A549 (cell line): ENCODE data around the gene PTEN.

Experiments used
- TF ChIP-seq, protein P1 (sequence below): fragments of 250-450 bp; sonication (Bioruptor Pico); IDR thresholded peaks from 2 replicates; pipeline ENCODE4 v1.5.0; 2020; ENCODE audit warnings: low read depth, mild to moderate bottlenecking, moderate library complexity
- TF ChIP-seq, protein P2 (sequence below): fragments of >200 bp; sonication (Bioruptor Twin); formaldehyde crosslinking; IDR thresholded peaks from 3 replicates; pipeline ENCODE4 v1.5.1; 2016

DNA sequence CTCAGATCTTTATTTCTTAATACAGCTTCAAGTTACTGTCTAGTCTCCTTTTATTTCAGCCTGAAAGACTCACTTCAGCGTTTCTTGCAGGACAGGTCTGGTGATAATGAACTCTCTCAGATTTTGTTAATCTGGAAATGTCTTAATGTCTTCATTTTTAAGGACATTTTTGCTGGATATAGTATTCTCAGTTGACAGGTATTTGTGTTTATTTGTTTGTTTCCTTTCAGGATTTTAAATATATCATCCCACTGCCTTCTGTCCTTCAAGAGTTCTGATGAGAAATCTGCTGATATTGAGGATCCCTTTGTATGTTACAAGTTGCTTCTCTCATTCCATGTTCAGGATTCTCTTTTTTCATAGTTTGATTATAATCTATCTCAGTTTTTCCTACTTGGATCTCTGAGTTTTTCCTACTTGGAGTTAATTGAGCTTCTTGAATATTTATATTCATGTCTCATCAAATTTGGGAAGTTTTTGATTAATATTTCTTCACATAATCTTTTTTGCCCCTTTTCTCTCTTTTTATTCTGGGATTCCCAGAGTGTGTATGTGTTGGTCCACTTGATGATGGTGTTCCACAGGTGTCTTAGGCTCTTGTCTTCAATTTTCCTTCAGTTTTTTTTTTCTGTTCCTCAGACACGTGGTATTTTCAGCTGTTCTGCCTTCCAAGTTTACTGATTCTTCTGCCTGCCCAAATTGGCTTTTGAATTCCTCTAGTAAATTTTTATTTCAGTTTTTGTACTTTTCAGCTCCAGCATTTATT is 49.9 kb downstream of the PTEN start:
- TF ChIP-seq, protein P1, sequence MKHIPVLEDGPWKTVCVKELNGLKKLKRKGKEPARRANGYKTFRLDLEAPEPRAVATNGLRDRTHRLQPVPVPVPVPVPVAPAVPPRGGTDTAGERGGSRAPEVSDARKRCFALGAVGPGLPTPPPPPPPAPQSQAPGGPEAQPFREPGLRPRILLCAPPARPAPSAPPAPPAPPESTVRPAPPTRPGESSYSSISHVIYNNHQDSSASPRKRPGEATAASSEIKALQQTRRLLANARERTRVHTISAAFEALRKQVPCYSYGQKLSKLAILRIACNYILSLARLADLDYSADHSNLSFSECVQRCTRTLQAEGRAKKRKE (CRISPR knock-in tag) = no peak
- TF ChIP-seq, protein P2, sequence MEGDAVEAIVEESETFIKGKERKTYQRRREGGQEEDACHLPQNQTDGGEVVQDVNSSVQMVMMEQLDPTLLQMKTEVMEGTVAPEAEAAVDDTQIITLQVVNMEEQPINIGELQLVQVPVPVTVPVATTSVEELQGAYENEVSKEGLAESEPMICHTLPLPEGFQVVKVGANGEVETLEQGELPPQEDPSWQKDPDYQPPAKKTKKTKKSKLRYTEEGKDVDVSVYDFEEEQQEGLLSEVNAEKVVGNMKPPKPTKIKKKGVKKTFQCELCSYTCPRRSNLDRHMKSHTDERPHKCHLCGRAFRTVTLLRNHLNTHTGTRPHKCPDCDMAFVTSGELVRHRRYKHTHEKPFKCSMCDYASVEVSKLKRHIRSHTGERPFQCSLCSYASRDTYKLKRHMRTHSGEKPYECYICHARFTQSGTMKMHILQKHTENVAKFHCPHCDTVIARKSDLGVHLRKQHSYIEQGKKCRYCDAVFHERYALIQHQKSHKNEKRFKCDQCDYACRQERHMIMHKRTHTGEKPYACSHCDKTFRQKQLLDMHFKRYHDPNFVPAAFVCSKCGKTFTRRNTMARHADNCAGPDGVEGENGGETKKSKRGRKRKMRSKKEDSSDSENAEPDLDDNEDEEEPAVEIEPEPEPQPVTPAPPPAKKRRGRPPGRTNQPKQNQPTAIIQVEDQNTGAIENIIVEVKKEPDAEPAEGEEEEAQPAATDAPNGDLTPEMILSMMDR = no peak
